ENCODE data around the gene VSX2. TPM values are rescaled to one million over a fixed set of nuclear protein-coding genes. Genes with fewer than 3 reads are reported as not detected.

Gene VSX2
- total and polyA plus RNA-seq, 7 donors, result not detected

GRCh38 chr14:74220991-74221390 lies 18.3 kb upstream of the VSX2 start:
- 83 to 88% (median 84%) methylated on average over 6 of the region's 6 CpGs for WGBS, 3 donors

GRCh38 chr14:74221741-74222140 lies 17.5 kb upstream of the VSX2 start:
- WGBS, 3 donors, result 90% methylated on average over 7 of the region's 7 CpGs
- TF ChIP-seq CTCF (IDR thresholded peaks at IDR 0.05), result no peak
- H3K27me3 ChIP-seq (ENCODE audit: insufficient read depth in 3 of 3, low read length in 2 of 3), result peaks cover 0 to 23% (median 0%) of the 10 kb centered on the region in 3 donors
- H3K4me3 ChIP-seq, result no peak overlapping the region
- H3K9me3 ChIP-seq, result no peaks in the 10 kb centered on the region
- H3K36me3 ChIP-seq (ENCODE audit: insufficient read depth in 1 of 2, low read depth in 1 of 2), result no peaks in the 10 kb centered on the region
- H3K4me1 ChIP-seq, result no peaks in the 10 kb centered on the region
- H3K27ac ChIP-seq, result no peak overlapping the region
- ATAC-seq (no peak), DNase-seq (no peak)
- intact Hi-C loops (cut with DNase I), result no loop called here

More at GRCh38 chr14:74220991-74221390, 18.3 kb upstream of the VSX2 start:
- Histone ChIP-seq H3K27ac (no peak overlapping the region), H3K27me3 (ENCODE audit: insufficient read depth in 3 of 3, low read length in 2 of 3) (peaks cover 0 to 23% (median 0%) of the 10 kb centered on the region in 3 donors), H3K36me3 (ENCODE audit: insufficient read depth in 1 of 2, low read depth in 1 of 2) (no peaks in the 10 kb centered on the region), H3K4me3 (no peak overlapping the region), H3K4me1 (no peaks in the 10 kb centered on the region), H3K9me3 (no peaks in the 10 kb centered on the region)
- TF ChIP-seq CTCF (IDR thresholded peaks at IDR 0.05), result no peak
- DNase-seq (no peak), ATAC-seq (no peak)
- intact Hi-C loops (cut with DNase I), result no loop called here

- Histone ChIP-seq H3K4me1 (no peaks in the 10 kb centered on the region), H3K4me3 (no peak overlapping the region), H3K9me3 (no peaks in the 10 kb centered on the region), H3K27ac (no peak overlapping the region), H3K27me3 (ENCODE audit: insufficient read depth in 3 of 3, low read length in 2 of 3) (peaks cover 0 to 20% (median 2%) of the 10 kb centered on the region in 3 donors), H3K36me3 (ENCODE audit: insufficient read depth in 1 of 2, low read depth in 1 of 2) (no peaks in the 10 kb centered on the region)
- DNase-seq, result no peak
- 73 to 79% (median 75%) methylated on average over 6 of the region's 6 CpGs for WGBS, 3 donors
- no peak for TF ChIP-seq CTCF (IDR thresholded peaks at IDR 0.05)
- ATAC-seq, result no peak
- intact Hi-C loops (cut with DNase I), result no loop called here
Observed at GRCh38 chr14:74223016-74223415, 16.2 kb upstream of the VSX2 start.

DNA sequence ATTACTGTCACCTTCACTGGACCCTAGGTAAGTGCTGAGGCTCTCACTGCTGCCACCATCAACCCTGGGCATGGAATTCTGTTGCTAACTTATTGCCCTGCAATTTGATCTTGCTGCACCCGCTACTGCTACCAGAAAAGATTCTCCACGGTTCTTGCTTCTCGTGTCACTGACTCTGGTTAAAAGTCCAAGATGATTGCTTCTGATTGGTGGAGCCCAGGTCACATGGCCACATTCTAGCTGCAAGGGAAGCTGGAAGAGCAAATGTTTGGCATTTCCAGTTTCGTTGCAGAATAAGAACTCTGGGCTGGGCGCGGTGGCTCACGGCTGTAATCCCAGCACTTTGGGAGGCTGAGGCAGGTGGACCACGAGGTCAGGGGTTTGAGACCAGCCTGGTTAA lies 7.5 kb upstream of the VSX2 start:
- Histone ChIP-seq H3K4me3 (no peak overlapping the region), H3K27ac (no peak overlapping the region), H3K36me3 (ENCODE audit: insufficient read depth in 1 of 2, low read depth in 1 of 2) (no peaks in the 10 kb centered on the region), H3K27me3 (ENCODE audit: insufficient read depth in 3 of 3, low read length in 2 of 3) (peaks cover 0 to 19% (median 5%) of the 10 kb centered on the region in 3 donors), H3K9me3 (peaks cover 6% of the 10 kb centered on the region), H3K4me1 (no peaks in the 10 kb centered on the region)
- intact Hi-C loops (cut with DNase I), result no loop called here
- 76 to 77% (median 77%) methylated on average over 8 of the region's 8 CpGs for WGBS, 3 donors
- ATAC-seq (no peak), DNase-seq (no peak)
- no peak for TF ChIP-seq CTCF (IDR thresholded peaks at IDR 0.05)

- ATAC-seq (no peak), DNase-seq (no peak)
- intact Hi-C loops (cut with DNase I), result no loop called here
- Histone ChIP-seq H3K4me1 (peaks cover 5% of the 10 kb centered on the region), H3K36me3 (ENCODE audit: insufficient read depth in 1 of 2, low read depth in 1 of 2) (no peaks in the 10 kb centered on the region), H3K4me3 (no peak overlapping the region), H3K27ac (no peak overlapping the region), H3K27me3 (ENCODE audit: insufficient read depth in 3 of 3, low read length in 2 of 3) (peaks cover 0 to 51% (median 15%) of the 10 kb centered on the region in 3 donors), H3K9me3 (peaks cover 6% of the 10 kb centered on the region)
- no peak for TF ChIP-seq CTCF (IDR thresholded peaks at IDR 0.05)
- WGBS, 3 donors, result 61 to 66% (median 62%) methylated on average over 4 of the region's 4 CpGs
Observed at GRCh38 chr14:74235017-74235416, 4.2 kb upstream of the VSX2 start.

Data from psoas muscle (tissue), 8 donors.